K562 (cell line): ENCODE measurements around the gene ARHGAP15. TPM values are rescaled to one million over a fixed set of nuclear protein-coding genes. Genes with fewer than 3 reads are reported as not detected.

ENCODE experiments used
- ATAC-seq: fragments of 200-7000 bp; cut with Tn5 transposase; 3 replicates; pipeline ENCODE4 v1.9.1; 2020; ENCODE audit warnings: moderate library complexity
- BruUV-seq: library from RNA; stranded (reverse); fragments of 400-500 nt; replicated peaks from 2 replicates; lab custom pipeline; 2021; lab: Mats Ljungman, UMichigan
- CTCF ChIA-PET: fragments of 300-600 bp; formaldehyde crosslinking; extraction: SDS; loops from one replicate; lab custom pipeline; 2021; ENCODE audit warnings: low intra/inter-chr PET ratio; lab: Yijun Ruan, JAX
- POLR2A ChIA-PET: fragments of 300-600, 350-650 bp; sonication (Branson Sonifier 250); formaldehyde crosslinking; extraction: SDS; loops from one replicate; lab custom pipeline; 2021; ENCODE audit warnings: antibody characterized with exemption, inconsistent platforms; lab: Yijun Ruan, JAX
- DNase-seq, 4 experiments: peaks; one replicate each; pipeline versions ENCODE4 v3.0.0 to v3.0.0-alpha.2; 2011 to 2018; ENCODE audit warnings: low spot score in 3 of 4, mixed read lengths in 3 of 4; ENCODE audit errors: extremely low read depth in 1 of 4
- FAIRE-seq: peaks from 2 replicates; lab custom pipeline; 2011; peaks lifted over from hg19 to GRCh38; lab: Jason Lieb, UNC
- H2AFZ ChIP-seq: 2 replicates; pipeline ENCODE4 v1.6.0; 2011; ENCODE audit warnings: low read depth, low read length, control low read depth, inconsistent platforms
- H3K27ac ChIP-seq: fragments of 200-600 bp; 3 replicates; pipeline ENCODE4 v1.8.0; 2011; ENCODE audit warnings: low read depth, mild to moderate bottlenecking, control low read depth, inconsistent platforms, low read length, moderate library complexity, mixed read lengths; ENCODE audit errors: extremely low read depth
- H3K27me3 ChIP-seq, 2 experiments: fragments of 300-600 bp in 1 of 2; 2 replicates in 1 of 2; 3 replicates in 1 of 2; pipeline versions ENCODE4 v1.6.0 to v1.8.0; 2011; ENCODE audit warnings: inconsistent platforms in 2 of 2, low read length in 2 of 2, mild to moderate bottlenecking in 1 of 2, mixed read lengths in 1 of 2, moderate library complexity in 1 of 2; ENCODE audit not compliant: control insufficient read depth in 2 of 2, insufficient read depth in 2 of 2
- H3K36me3 ChIP-seq: fragments of 300-600 bp; 3 replicates; pipeline ENCODE4 v1.8.0; 2011; ENCODE audit warnings: mild to moderate bottlenecking, low read length, inconsistent platforms; ENCODE audit not compliant: control insufficient read depth, insufficient read depth
- H3K4me1 ChIP-seq, 2 experiments: fragments of 200-600 bp in 1 of 2; replicated peaks in 1 of 2; 2 replicates in 1 of 2; 3 replicates in 1 of 2; pipeline versions ENCODE4 v1.5.1 to v1.8.0; 2011; ENCODE audit warnings: inconsistent platforms in 2 of 2, low read length in 2 of 2, mild to moderate bottlenecking in 1 of 2, mixed read lengths in 1 of 2, moderate library complexity in 1 of 2; ENCODE audit not compliant: control insufficient read depth in 2 of 2, insufficient read depth in 2 of 2
- H3K4me2 ChIP-seq: 2 replicates; pipeline ENCODE4 v1.6.1; 2011; ENCODE audit warnings: low read length, control low read depth, inconsistent platforms, mixed read lengths; ENCODE audit not compliant: insufficient read depth
- H3K4me3 ChIP-seq: fragments of 200-600 bp; sonication (generic), shearing (Covaris generic); 2 replicates; pipeline ENCODE4 v1.5.1; 2016; ENCODE audit warnings: control low read depth, inconsistent platforms
- H3K79me2 ChIP-seq: fragments of 200-600 bp; 3 replicates; pipeline ENCODE4 v1.8.0; 2011; ENCODE audit warnings: low read length, inconsistent platforms; ENCODE audit not compliant: control insufficient read depth, insufficient read depth
- H3K9ac ChIP-seq, 2 experiments: 2 replicates each; pipeline versions ENCODE4 v1.6.0 to v1.6.1; 2011; ENCODE audit warnings: low read depth in 2 of 2, low read length in 2 of 2, control low read depth in 1 of 2, inconsistent platforms in 1 of 2, mild to moderate bottlenecking in 1 of 2, mixed read lengths in 1 of 2; ENCODE audit not compliant: insufficient read depth in 1 of 2
- H3K9me1 ChIP-seq: one replicate; pipeline ENCODE4 v1.6.0; 2011; ENCODE audit warnings: inconsistent platforms, mild to moderate bottlenecking, low read length, moderate library complexity; ENCODE audit not compliant: control insufficient read depth, insufficient read depth
- H3K9me3 ChIP-seq: replicated peaks from 2 replicates; pipeline ENCODE4 v1.5.1; 2011; ENCODE audit warnings: low read depth, low read length, inconsistent platforms; ENCODE audit not compliant: control insufficient read depth, insufficient read depth
- H4K20me1 ChIP-seq: replicated peaks from 2 replicates; pipeline ENCODE4 v1.6.1; 2011; ENCODE audit warnings: low read length, inconsistent platforms, mixed read lengths; ENCODE audit not compliant: control insufficient read depth, insufficient read depth
- ADNP ChIP-seq: fragments of 200-800 bp; sonication (Bioruptor generic); IDR thresholded peaks from 2 replicates; pipeline ENCODE4 v1.6.1; 2016; ENCODE audit warnings: missing genetic modification characterization, missing compliant biosample characterization
- CC2D1A ChIP-seq: fragments of 450-650 bp; IDR thresholded peaks from 2 replicates; pipeline ENCODE4 v1.6.1; 2017; ENCODE audit warnings: mild to moderate bottlenecking
- CEBPG ChIP-seq, 3 experiments: fragments of 200-800 bp in 1 of 3; sonication (Bioruptor generic) in 1 of 3; sonication (generic) in 1 of 3; formaldehyde crosslinking in 1 of 3; IDR thresholded peaks in 2 of 3; conservative IDR thresholded peaks in 1 of 3; 2 replicates each; pipeline versions ENCODE4 v1.6.1 to v1.8.0; 2016 to 2022; ENCODE audit warnings: missing compliant biosample characterization in 2 of 3, missing genetic modification characterization in 2 of 3, mild to moderate bottlenecking in 1 of 3, missing genetic modification reagents in 1 of 3
- DDX20 ChIP-seq: fragments of 450-650 bp; IDR thresholded peaks from 2 replicates; pipeline ENCODE4 v1.6.1; 2016; ENCODE audit warnings: missing genetic modification characterization, low read depth, mild to moderate bottlenecking, missing compliant biosample characterization, moderate library complexity
- EHMT2 ChIP-seq: fragments of 450-650 bp; IDR thresholded peaks from 2 replicates; pipeline ENCODE4 v1.6.1; 2018; ENCODE audit warnings: antibody characterized with exemption
- EP300 ChIP-seq: IDR thresholded peaks from 2 replicates; pipeline ENCODE4 v1.6.1; 2012; ENCODE audit warnings: low read length, improper control_type of control experiment
- ILF3 ChIP-seq: fragments of 450-650 bp; IDR thresholded peaks from 2 replicates; pipeline ENCODE4 v1.6.1; 2018; ENCODE audit warnings: antibody characterized with exemption, mild to moderate bottlenecking, moderate library complexity, borderline replicate concordance
- NCOA4 ChIP-seq: fragments of 450-650 bp; IDR thresholded peaks from 2 replicates; pipeline ENCODE4 v1.6.1; 2018; ENCODE audit warnings: mild to moderate bottlenecking; ENCODE audit not compliant: partially characterized antibody
- NR3C1 ChIP-seq: sonication (generic); formaldehyde crosslinking; IDR thresholded peaks from 2 replicates; pipeline ENCODE4 v1.8.1; 2022; ENCODE audit warnings: missing genetic modification reagents
- POU5F1 ChIP-seq: fragments of 150-350 bp; IDR thresholded peaks from 2 replicates; pipeline ENCODE4 v1.6.1; 2014; ENCODE audit warnings: borderline replicate concordance, low read length, low read depth, mild to moderate bottlenecking; ENCODE audit not compliant: partially characterized antibody
- RB1 ChIP-seq: fragments of 450-650 bp; IDR thresholded peaks from 2 replicates; pipeline ENCODE4 v1.6.1; 2017; ENCODE audit warnings: low read depth, mild to moderate bottlenecking
- RBM15 ChIP-seq: fragments of 200-400 bp; formaldehyde crosslinking; IDR thresholded peaks from 2 replicates; pipeline ENCODE4 v1.6.1; 2018; ENCODE audit warnings: mild to moderate bottlenecking, low read length, moderate library complexity; ENCODE audit not compliant: insufficient read depth
- RHOXF2B ChIP-seq: fragments of 250-450 bp; sonication (Bioruptor Pico); conservative IDR thresholded peaks from 2 replicates; pipeline ENCODE4 v1.5.1; 2021
- SPI1 ChIP-seq: IDR thresholded peaks from 2 replicates; pipeline ENCODE4 v1.6.1; 2011; ENCODE audit warnings: low read depth, low read length, control low read depth, borderline replicate concordance
- TRIM28 ChIP-seq: fragments of 450-650 bp; IDR thresholded peaks from 2 replicates; pipeline ENCODE4 v1.6.1; 2017
- ZBTB1 ChIP-seq: sonication (generic); formaldehyde crosslinking; IDR thresholded peaks from 2 replicates; pipeline ENCODE4 v1.8.1; 2023; ENCODE audit warnings: missing genetic modification reagents, low read depth, mild to moderate bottlenecking, borderline replicate concordance
- ZBTB7A ChIP-seq: IDR thresholded peaks from 2 replicates; pipeline ENCODE4 v1.6.1; 2011; ENCODE audit warnings: low read depth, mild to moderate bottlenecking, low read length, moderate library complexity, borderline replicate concordance; ENCODE audit not compliant: control insufficient read depth
- WGBS: fragments of 100-300 bp; shearing (Covaris generic); methylation state at CpG from one replicate; pipeline ENCODE4 v1.1.6; 2016; ENCODE audit warnings: low coverage, mixed read lengths; ENCODE audit not compliant: insufficient coverage; ENCODE audit errors: missing lambda C conversion rate; 5-methylcytosine and 5-hydroxymethylcytosine counted together
- in situ Hi-C: fragments of 300-500 bp; cut with MboI; formaldehyde crosslinking; loops from 4 replicates; pipeline ENCODE4 v1.15.0; 2018; ENCODE audit warnings: inconsistent platforms, mixed read lengths
- intact Hi-C: fragments of 100-400 bp; cut with micrococcal nuclease; formaldehyde crosslinking; loops from 2 replicates; pipeline ENCODE4 v1.14.2; 2022
- polyA plus RNA-seq, 8 experiments: library from polyadenylated mRNA; depleted of rRNA in 4 of 8; stranded (reverse) in 5 of 8; unstranded in 3 of 8; fragments of >200 nt; fragmentation: Nextera tagmentation in 2 of 8; fragmentation: Illumina TruSeq in 1 of 8; extraction: Ambion mirVana in 2 of 8; extraction: Trizol in 1 of 8; gene quantifications; 2 replicates each; pipeline versions ENCODE4 v1.2.1 to v1.2.3, GENCODE V29; 2011 to 2014; ENCODE audit warnings: inconsistent platforms in 1 of 8, missing spikeins in 1 of 8
- total RNA-seq, 7 experiments: library from RNA; depleted of rRNA in 6 of 7; stranded (reverse); fragments of >200 nt in 6 of 7; fragmentation: Illumina TruSeq in 2 of 7; extraction: Trizol in 2 of 7; gene quantifications; 2 replicates each; pipeline versions ENCODE4 v1.2.1 to v1.2.3, GENCODE V29; 2011 to 2021; ENCODE audit warnings: low replicate concordance in 1 of 7
- TF ChIP-seq, protein P1 (sequence below): fragments of 450-650 bp; IDR thresholded peaks from 2 replicates; pipeline ENCODE4 v1.6.1; 2016; ENCODE audit warnings: missing biosample characterization, missing genetic modification characterization
- TF ChIP-seq, protein P2 (sequence below): sonication (generic); formaldehyde crosslinking; IDR thresholded peaks from 2 replicates; pipeline ENCODE4 v1.4.0; 2020; ENCODE audit warnings: mild to moderate bottlenecking, missing genetic modification reagents

Gene ARHGAP15
- total and polyA plus RNA-seq, 9 of the 15 experiments (the other 6 are each of a cell fraction or from before 2014, with no cell fraction given): 1.5 to 17.9 (median 7.9) TPM

DNA sequence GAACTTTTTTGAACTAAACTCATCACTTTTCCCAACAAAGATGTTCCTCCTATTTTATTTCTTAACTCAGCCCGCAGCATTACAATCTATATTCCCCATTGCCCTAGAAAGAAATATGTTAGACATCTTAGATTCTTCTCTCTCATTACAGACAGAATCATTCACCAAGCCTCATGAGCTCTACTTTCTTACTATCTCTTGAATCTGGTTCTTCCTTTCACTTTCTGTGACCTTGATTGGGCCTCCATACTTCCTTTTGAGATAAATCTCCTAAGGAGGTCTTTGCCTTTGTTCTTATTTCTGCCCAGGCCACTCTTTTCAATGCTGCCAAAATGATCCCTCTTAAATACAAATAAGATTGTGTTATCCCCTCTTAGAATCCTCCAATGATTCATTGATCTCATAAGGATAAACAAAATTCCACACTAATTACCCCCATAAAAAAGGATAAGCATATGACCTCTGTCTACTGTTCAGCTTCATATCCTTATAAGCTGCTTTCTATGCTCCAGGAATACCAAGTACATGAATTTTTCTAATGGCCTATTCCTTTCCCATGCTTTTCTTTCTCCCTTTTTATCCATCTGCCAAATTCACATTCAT, 400.0 kb downstream of the ARHGAP15 start:
- Histone ChIP-seq H3K9me3 (no peaks in the 10 kb centered on the region), H3K9ac (no peak overlapping the region), H3K4me3 (no peak overlapping the region), H3K27ac (no peak overlapping the region), H3K27me3 (no peaks in the 10 kb centered on the region), H2AFZ (no peak overlapping the region), H3K79me2 (no peaks in the 10 kb centered on the region), H3K36me3 (no peaks in the 10 kb centered on the region), H3K4me2 (no peak overlapping the region), H4K20me1 (no peaks in the 10 kb centered on the region), H3K4me1 (no peaks in the 10 kb centered on the region; a peak in 1 of 5 replicates), H3K9me1 (no peaks in the 10 kb centered on the region)
- no TSS peak for BruUV-seq
- no peak for DNase-seq
- in situ Hi-C loops: no loop called here
- no peak for ATAC-seq
- POLR2A ChIA-PET: interaction anchor here (0.6 kb wide), 1 partner anchor 38 kb away, joined by 3 read pairs; no protein-coding TSS in a partner anchor
- FAIRE-seq: no peak
- CTCF ChIA-PET: no interaction called here
- 29% methylated on average over 1 of the region's 1 CpG for WGBS
- intact Hi-C loops: no loop called here
- TF ChIP-seq NR3C1 (CRISPR knock-in tag) (no peak), RHOXF2B (CRISPR knock-in tag) (no peak), DDX20 (no peak), NCOA4 (no peak), EP300 (no peak), EHMT2 (no peak), ZBTB7A (no peak), CC2D1A (no peak), CEBPG (CRISPR knock-in tag; IDR thresholded peaks at IDR 0.05) (no peak), CEBPG (tag; conservative IDR thresholded peaks at IDR 0.05 in 1 of 2, IDR thresholded peaks at IDR 0.05 in 1 of 2) (no peak), SPI1 (no peak), ZBTB1 (CRISPR knock-in tag) (no peak), POU5F1 (no peak), RBM15 (no peak), ADNP (no peak), RB1 (no peak), ILF3 (no peak), TRIM28 (no peak)
- TF ChIP-seq, protein P1, sequence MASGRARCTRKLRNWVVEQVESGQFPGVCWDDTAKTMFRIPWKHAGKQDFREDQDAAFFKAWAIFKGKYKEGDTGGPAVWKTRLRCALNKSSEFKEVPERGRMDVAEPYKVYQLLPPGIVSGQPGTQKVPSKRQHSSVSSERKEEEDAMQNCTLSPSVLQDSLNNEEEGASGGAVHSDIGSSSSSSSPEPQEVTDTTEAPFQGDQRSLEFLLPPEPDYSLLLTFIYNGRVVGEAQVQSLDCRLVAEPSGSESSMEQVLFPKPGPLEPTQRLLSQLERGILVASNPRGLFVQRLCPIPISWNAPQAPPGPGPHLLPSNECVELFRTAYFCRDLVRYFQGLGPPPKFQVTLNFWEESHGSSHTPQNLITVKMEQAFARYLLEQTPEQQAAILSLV (tag): no peak
- TF ChIP-seq, protein P2, sequence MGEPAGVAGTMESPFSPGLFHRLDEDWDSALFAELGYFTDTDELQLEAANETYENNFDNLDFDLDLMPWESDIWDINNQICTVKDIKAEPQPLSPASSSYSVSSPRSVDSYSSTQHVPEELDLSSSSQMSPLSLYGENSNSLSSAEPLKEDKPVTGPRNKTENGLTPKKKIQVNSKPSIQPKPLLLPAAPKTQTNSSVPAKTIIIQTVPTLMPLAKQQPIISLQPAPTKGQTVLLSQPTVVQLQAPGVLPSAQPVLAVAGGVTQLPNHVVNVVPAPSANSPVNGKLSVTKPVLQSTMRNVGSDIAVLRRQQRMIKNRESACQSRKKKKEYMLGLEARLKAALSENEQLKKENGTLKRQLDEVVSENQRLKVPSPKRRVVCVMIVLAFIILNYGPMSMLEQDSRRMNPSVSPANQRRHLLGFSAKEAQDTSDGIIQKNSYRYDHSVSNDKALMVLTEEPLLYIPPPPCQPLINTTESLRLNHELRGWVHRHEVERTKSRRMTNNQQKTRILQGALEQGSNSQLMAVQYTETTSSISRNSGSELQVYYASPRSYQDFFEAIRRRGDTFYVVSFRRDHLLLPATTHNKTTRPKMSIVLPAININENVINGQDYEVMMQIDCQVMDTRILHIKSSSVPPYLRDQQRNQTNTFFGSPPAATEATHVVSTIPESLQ: no peak
